GOT3 (cell line): ENCODE measurements around the gene SLC6A12.
"Not testable (repeated sequence)": the region's sequence is repeated elsewhere in the genome, so short reads cannot be mapped to it uniquely, and the experiment has no call there.

Experiments
- DNase-seq: peaks from one replicate; lab custom pipeline; 2025; ENCODE audit warnings: mixed read lengths; lab: John Stamatoyannopoulos, UW

The SLC6A12 gene

GRCh38 chr12:197911-198695 lies 15.9 kb downstream of the SLC6A12 start:
- no peak for DNase-seq

- DNase-seq, result no peak
Measured at GRCh38 chr12:197347-197746, 16.6 kb downstream of the SLC6A12 start.

- DNase-seq, result no peak
Measured at GRCh38 chr12:196436-196835, 17.5 kb downstream of the SLC6A12 start.

- DNase-seq, result no peak
Measured at GRCh38 chr12:195951-196350, 18.0 kb downstream of the SLC6A12 start.

- no peak for DNase-seq
Measured at GRCh38 chr12:195156-195555, 18.8 kb downstream of the SLC6A12 start.

GRCh38 chr12:194276-194675 lies 19.7 kb downstream of the SLC6A12 start:
- DNase-seq, result no peak

GRCh38 chr12:193261-193660 lies 20.7 kb downstream of the SLC6A12 start:
- DNase-seq, result no peak

GRCh38 chr12:191541-191940 lies 22.4 kb downstream of the SLC6A12 start:
- no peak for DNase-seq

GRCh38 chr12:190881-191280 lies 23.1 kb downstream of the SLC6A12 start:
- DNase-seq, result no peak

- no peak for DNase-seq
Measured at GRCh38 chr12:189622-189962, 24.4 kb downstream of the SLC6A12 start.

- DNase-seq, result no peak
Measured at GRCh38 chr12:188910-189621, 24.9 kb downstream of the SLC6A12 start.

- DNase-seq, result not testable (repeated sequence)
Measured at GRCh38 chr12:187986-188909, 25.7 kb downstream of the SLC6A12 start.

GRCh38 chr12:186006-186625 lies 27.8 kb downstream of the SLC6A12 start:
- DNase-seq, result no peak

GRCh38 chr12:185576-185955 lies 28.4 kb downstream of the SLC6A12 start:
- DNase-seq, result no peak

GRCh38 chr12:184811-185575 lies 29.0 kb downstream of the SLC6A12 start:
- DNase-seq, result no peak

- DNase-seq, result no peak
Measured at GRCh38 chr12:182381-182892, 31.5 kb downstream of the SLC6A12 start.

GRCh38 chr12:181921-182320 lies 32.0 kb downstream of the SLC6A12 start:
- no peak for DNase-seq

GRCh38 chr12:180445-180844 lies 33.5 kb downstream of the SLC6A12 start:
- no peak for DNase-seq

GRCh38 chr12:179885-180284 lies 34.1 kb downstream of the SLC6A12 start:
- no peak for DNase-seq

- DNase-seq, result no peak
Measured at GRCh38 chr12:179131-179884, 34.6 kb downstream of the SLC6A12 start.

GRCh38 chr12:178829-179109 lies 35.2 kb downstream of the SLC6A12 start:
- no peak for DNase-seq
